Loucy (cell line): ENCODE measurements around the gene FGFR2.

ENCODE experiments used
- H2AFZ ChIP-seq: fragments of 200-600 bp; sonication (generic); 2 replicates; pipeline ENCODE4 v1.6.0; 2016; ENCODE audit warnings: antibody characterized with exemption, mild to moderate bottlenecking, low read length, moderate library complexity
- H3F3A ChIP-seq: fragments of 200-600 bp; 2 replicates; pipeline ENCODE4 v1.6.0; 2016; ENCODE audit warnings: antibody characterized with exemption, low read depth, mild to moderate bottlenecking
- H3K27me3 ChIP-seq: fragments of 200-600 bp; sonication (generic); 2 replicates; pipeline ENCODE4 v1.6.1; 2014; ENCODE audit warnings: low read length, mild to moderate bottlenecking; ENCODE audit not compliant: insufficient read depth, poor library complexity, severe bottlenecking
- H3K36me3 ChIP-seq: fragments of 200-600 bp; sonication (generic); 2 replicates; pipeline ENCODE4 v1.6.1; 2016; ENCODE audit warnings: low read length; ENCODE audit not compliant: insufficient read depth
- H3K4me1 ChIP-seq: fragments of 200-600 bp; sonication (generic); 2 replicates; pipeline ENCODE4 v1.5.1; 2014; ENCODE audit warnings: low read length, mild to moderate bottlenecking; ENCODE audit not compliant: insufficient read depth, poor library complexity, severe bottlenecking
- H3K4me2 ChIP-seq: fragments of 200-600 bp; sonication (generic); 2 replicates; pipeline ENCODE4 v1.6.0; 2014; ENCODE audit warnings: antibody characterized with exemption, low read length, low read depth, mild to moderate bottlenecking; ENCODE audit not compliant: poor library complexity, severe bottlenecking
- H3K4me3 ChIP-seq: fragments of 200-600 bp; sonication (generic); 2 replicates; pipeline ENCODE4 v1.5.1; 2014; ENCODE audit warnings: low read length, mild to moderate bottlenecking, mixed read lengths; ENCODE audit not compliant: poor library complexity, severe bottlenecking
- H3K79me2 ChIP-seq: fragments of 200-600 bp; sonication (generic); 2 replicates; pipeline ENCODE4 v1.6.1; 2014; ENCODE audit warnings: low read length; ENCODE audit not compliant: insufficient read depth
- H3K9ac ChIP-seq: fragments of 200-600 bp; sonication (generic); 2 replicates; pipeline ENCODE4 v1.6.0; 2014; ENCODE audit warnings: mild to moderate bottlenecking, low read depth, low read length, moderate library complexity; ENCODE audit not compliant: poor library complexity, severe bottlenecking
- H3K9me2 ChIP-seq: fragments of 200-600 bp; sonication (generic); replicated peaks from 2 replicates; pipeline ENCODE4 v1.6.1; 2016; ENCODE audit warnings: low read depth, low read length, mixed read lengths
- H3K9me3 ChIP-seq: fragments of 200-600 bp; sonication (generic); 2 replicates; pipeline ENCODE4 v1.6.1; 2014; ENCODE audit warnings: mild to moderate bottlenecking, antibody characterized with exemption, low read length, low read depth; ENCODE audit not compliant: insufficient read depth
- H4K20me1 ChIP-seq: fragments of 200-600 bp; sonication (generic); 2 replicates; pipeline ENCODE4 v1.6.0; 2014; ENCODE audit warnings: antibody characterized with exemption, low read length, mild to moderate bottlenecking; ENCODE audit not compliant: insufficient read depth, poor library complexity, severe bottlenecking
- CTCF ChIP-seq: fragments of 200-600 bp; sonication (generic); conservative IDR thresholded peaks from 2 replicates; pipeline ENCODE4 v1.5.1; 2014; ENCODE audit warnings: mild to moderate bottlenecking, antibody characterized with exemption, low read length
- EZH2phosphoT487 ChIP-seq: fragments of 200-600 bp; IDR thresholded peaks from 2 replicates; pipeline ENCODE4 v1.6.1; 2018; ENCODE audit warnings: antibody characterized with exemption, mild to moderate bottlenecking, moderate library complexity, borderline replicate concordance

The FGFR2 gene

GRCh38 chr10:121428867-121429266, 169.4 kb downstream of the FGFR2 start:
- no peak overlapping the region for H3K4me3 ChIP-seq
- TF ChIP-seq CTCF (no peak), EZH2phosphoT487 (no peak)
- H2AFZ ChIP-seq: no peak overlapping the region
- H3K4me2 ChIP-seq: no peak overlapping the region
- H3K9me3 ChIP-seq: no peaks in the 10 kb centered on the region; the same call in 1 of the 2 replicates
- H3K27me3 ChIP-seq: no peaks in the 10 kb centered on the region
- no peak overlapping the region for H3K9ac ChIP-seq
- no peaks in the 10 kb centered on the region for H4K20me1 ChIP-seq
- H3K9me2 ChIP-seq: no peaks in the 10 kb centered on the region
- H3K4me1 ChIP-seq: no peaks in the 10 kb centered on the region
- H3K79me2 ChIP-seq: no peaks in the 10 kb centered on the region
- H3F3A ChIP-seq: no peaks in the 10 kb centered on the region
- no peaks in the 10 kb centered on the region for H3K36me3 ChIP-seq
